ENCODE data around the gene KIF13A.

GRCh38 chr6:17907406-17908229 lies 79.8 kb downstream of the KIF13A start:
- TF ChIP-seq EZH2 (IDR thresholded peaks at IDR 0.05) (no peak), POLR2AphosphoS5 (IDR thresholded peaks at IDR 0.05; ENCODE audit: borderline replicate concordance, low read depth, low read length) (peak; percentile 45; the same call in 1 of the 2 replicates)

Data from SK-N-MC (cell line).